Cardiac muscle cell (in vitro differentiated cells and primary cell): ENCODE measurements around the gene ANAPC5. TPM values are rescaled to one million over a fixed set of nuclear protein-coding genes. Genes with fewer than 3 reads are reported as not detected.
"Not testable (repeated sequence)": the region's sequence is repeated elsewhere in the genome, so short reads cannot be mapped to it uniquely, and the experiment has no call there.

Source experiments
- DNase-seq, 2 donors: peaks; one replicate each; pipeline versions ENCODE4 v3.0.0 to v3.0.0-alpha.2; 2010 to 2017; ENCODE audit warnings: low read depth in 1 of 2, low spot score in 1 of 2
- H3K27ac ChIP-seq: fragments of 200-600 bp; sonication (generic); 2 replicates; pipeline ENCODE4 v1.5.1; 2016
- H3K27me3 ChIP-seq: fragments of 200-600 bp; sonication (generic); 2 replicates; pipeline ENCODE4 v1.6.0; 2016; ENCODE audit warnings: control low read depth
- H3K36me3 ChIP-seq: fragments of 200-600 bp; sonication (generic); 2 replicates; pipeline ENCODE4 v1.5.1; 2016; ENCODE audit warnings: control low read depth
- H3K4me1 ChIP-seq: fragments of 200-600 bp; sonication (generic); 2 replicates; pipeline ENCODE4 v1.8.1; 2017; ENCODE audit warnings: low read depth, mild to moderate bottlenecking, mixed run types
- H3K4me3 ChIP-seq: fragments of 200-600 bp; sonication (generic); 2 replicates; pipeline ENCODE4 v1.5.1; 2016; ENCODE audit warnings: mild to moderate bottlenecking
- H3K9me3 ChIP-seq: fragments of 200-600 bp; sonication (generic); 2 replicates; pipeline ENCODE4 v1.5.1; 2017; ENCODE audit warnings: low read depth, mild to moderate bottlenecking, control low read depth
- polyA plus RNA-seq: library from polyadenylated mRNA; unstranded; fragments of >200 nt; fragmentation: Nextera tagmentation; extraction: Ambion mirVana; gene quantifications from 2 replicates; pipeline ENCODE4 v1.2.1, GENCODE V29; 2016
- total RNA-seq: library from RNA; depleted of rRNA; stranded (reverse); fragments of >200 nt; gene quantifications from 2 replicates; pipeline ENCODE4 v1.2.3, GENCODE V29; 2016
- TF ChIP-seq, protein P1 (sequence below): IDR thresholded peaks from 2 replicates; pipeline ENCODE4 v1.5.1; 2012; ENCODE audit warnings: low read depth, mild to moderate bottlenecking, low read length

The ANAPC5 gene
- total and polyA plus RNA-seq, 2 experiments from 2014 or later, result 109 to 123 TPM

DNA sequence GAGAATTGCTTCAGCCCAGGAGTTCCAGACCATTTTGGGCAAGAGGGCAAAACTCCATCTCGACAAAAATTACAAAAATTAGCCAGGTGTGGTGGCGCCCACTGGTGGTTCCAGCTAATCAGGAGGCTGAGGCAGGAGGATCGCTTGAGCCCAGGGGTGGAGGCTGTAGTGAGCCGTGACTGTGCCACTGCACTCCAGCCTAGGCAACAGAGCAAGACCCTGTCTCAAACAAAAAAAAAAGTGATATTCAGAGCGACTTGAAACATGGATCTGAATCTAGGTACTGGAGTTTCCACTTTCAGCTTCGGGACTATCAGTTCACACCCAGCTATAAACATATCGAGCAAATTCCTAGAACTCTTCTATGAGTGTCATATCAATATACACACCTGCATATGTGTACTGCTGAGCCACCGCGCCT lies 31.4 kb upstream of the ANAPC5 start:
- Histone ChIP-seq H3K4me3 (no peak overlapping the region), H3K27me3 (no peaks in the 10 kb centered on the region), H3K36me3 (no peaks in the 10 kb centered on the region), H3K9me3 (no peaks in the 10 kb centered on the region), H3K27ac (no peak overlapping the region), H3K4me1 (no peaks in the 10 kb centered on the region)
- DNase-seq, result no peak
- TF ChIP-seq, protein P1, sequence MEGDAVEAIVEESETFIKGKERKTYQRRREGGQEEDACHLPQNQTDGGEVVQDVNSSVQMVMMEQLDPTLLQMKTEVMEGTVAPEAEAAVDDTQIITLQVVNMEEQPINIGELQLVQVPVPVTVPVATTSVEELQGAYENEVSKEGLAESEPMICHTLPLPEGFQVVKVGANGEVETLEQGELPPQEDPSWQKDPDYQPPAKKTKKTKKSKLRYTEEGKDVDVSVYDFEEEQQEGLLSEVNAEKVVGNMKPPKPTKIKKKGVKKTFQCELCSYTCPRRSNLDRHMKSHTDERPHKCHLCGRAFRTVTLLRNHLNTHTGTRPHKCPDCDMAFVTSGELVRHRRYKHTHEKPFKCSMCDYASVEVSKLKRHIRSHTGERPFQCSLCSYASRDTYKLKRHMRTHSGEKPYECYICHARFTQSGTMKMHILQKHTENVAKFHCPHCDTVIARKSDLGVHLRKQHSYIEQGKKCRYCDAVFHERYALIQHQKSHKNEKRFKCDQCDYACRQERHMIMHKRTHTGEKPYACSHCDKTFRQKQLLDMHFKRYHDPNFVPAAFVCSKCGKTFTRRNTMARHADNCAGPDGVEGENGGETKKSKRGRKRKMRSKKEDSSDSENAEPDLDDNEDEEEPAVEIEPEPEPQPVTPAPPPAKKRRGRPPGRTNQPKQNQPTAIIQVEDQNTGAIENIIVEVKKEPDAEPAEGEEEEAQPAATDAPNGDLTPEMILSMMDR, result no peak

DNA sequence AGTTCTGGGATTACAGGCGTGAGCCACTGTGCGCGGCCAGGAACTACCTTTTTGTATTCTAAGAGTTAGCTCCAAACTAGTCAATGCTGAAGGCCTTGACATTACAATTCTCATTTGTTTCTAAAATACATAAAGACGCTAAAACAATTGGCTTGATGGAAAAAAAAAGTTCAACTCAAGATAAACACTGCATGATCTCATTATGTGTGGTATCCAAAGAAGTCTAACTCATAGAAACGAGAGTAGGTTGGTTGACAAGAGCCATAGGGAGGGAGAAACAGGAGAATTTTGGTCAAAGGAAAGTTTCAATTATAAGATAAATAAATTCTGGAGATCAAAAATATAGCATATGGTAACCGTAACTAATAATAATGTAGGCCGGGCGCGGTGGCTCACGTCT lies 27.7 kb upstream of the ANAPC5 start:
- TF ChIP-seq, protein P1, result no peak
- no peak overlapping the region for H3K4me3 ChIP-seq
- no peak for DNase-seq
- no peaks in the 10 kb centered on the region for H3K4me1 ChIP-seq
- no peaks in the 10 kb centered on the region for H3K9me3 ChIP-seq
- no peaks in the 10 kb centered on the region for H3K36me3 ChIP-seq
- H3K27me3 ChIP-seq, result no peaks in the 10 kb centered on the region
- no peak overlapping the region for H3K27ac ChIP-seq

DNA sequence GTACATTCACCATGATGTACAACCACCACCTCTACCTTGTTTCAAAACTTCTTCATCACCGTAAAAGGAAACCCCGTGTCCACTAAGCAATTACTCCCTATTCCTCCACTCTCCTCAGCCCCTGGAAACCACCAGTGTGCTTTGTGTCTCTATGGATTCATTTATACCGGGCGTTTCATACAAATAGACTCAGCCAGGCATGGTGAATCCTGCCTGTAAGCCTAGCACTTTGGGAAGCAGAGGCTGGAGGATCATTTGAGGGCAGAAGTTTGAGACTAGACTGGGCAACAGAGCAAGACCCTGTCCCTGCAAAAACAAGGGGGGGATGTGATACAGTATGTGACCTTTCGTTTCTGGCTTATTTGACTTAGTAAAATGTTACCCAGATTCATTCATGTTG lies 26.5 kb upstream of the ANAPC5 start:
- no peaks in the 10 kb centered on the region for H3K4me1 ChIP-seq
- DNase-seq, result no peak
- TF ChIP-seq, protein P1, result no peak
- H3K36me3 ChIP-seq, result no peaks in the 10 kb centered on the region
- H3K9me3 ChIP-seq, result no peaks in the 10 kb centered on the region
- no peak overlapping the region for H3K4me3 ChIP-seq
- no peak overlapping the region for H3K27ac ChIP-seq
- H3K27me3 ChIP-seq, result no peaks in the 10 kb centered on the region

DNA sequence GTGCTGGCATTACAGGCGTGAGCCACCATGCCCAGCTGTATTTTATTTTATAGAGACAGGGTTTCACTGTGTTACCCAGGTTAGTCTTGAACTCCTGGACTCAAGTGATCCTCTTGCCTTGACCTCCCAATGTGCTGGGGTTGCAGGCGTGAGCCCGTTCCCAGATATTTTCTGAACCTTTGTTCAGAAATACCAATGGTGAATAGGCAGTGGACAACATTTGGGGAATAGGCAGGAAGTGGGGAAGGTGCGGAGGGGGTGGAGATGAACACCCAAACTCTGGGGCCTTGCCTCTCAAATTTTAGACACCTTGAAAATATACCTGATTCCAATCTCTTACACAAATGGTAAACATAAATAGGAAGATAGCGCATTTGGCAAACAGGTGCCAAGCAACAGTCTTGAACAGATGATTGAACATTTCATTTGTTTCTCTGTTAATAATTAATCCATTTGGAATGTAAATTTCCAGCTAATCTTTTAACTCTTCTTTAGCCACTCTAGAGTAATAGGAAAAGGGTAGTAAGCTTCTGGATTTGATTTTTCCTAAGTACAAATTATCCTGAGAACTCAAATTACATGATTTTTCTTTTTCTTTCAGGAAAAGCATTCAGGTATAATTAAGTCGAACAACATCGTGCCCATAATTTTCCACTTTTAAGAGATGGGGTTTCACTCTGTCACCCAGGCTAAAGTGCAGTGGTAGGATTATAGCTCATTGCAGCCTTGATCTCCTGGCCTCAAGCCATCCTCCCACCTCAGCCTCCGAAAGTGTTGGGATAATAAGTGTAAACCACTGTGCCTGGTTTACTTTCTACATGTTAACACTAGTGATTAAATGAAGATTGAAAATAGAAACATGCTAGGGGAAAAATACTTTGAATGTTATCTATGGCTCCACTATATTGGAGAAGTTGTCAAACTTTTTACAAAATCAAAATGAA lies 24.8 kb upstream of the ANAPC5 start:
- no peak for DNase-seq
- H3K27ac ChIP-seq, result no peak overlapping the region
- H3K27me3 ChIP-seq, result no peaks in the 10 kb centered on the region
- TF ChIP-seq, protein P1, result no peak
- no peak overlapping the region for H3K4me3 ChIP-seq
- H3K9me3 ChIP-seq, result no peaks in the 10 kb centered on the region
- no peaks in the 10 kb centered on the region for H3K36me3 ChIP-seq
- H3K4me1 ChIP-seq, result no peaks in the 10 kb centered on the region

DNA sequence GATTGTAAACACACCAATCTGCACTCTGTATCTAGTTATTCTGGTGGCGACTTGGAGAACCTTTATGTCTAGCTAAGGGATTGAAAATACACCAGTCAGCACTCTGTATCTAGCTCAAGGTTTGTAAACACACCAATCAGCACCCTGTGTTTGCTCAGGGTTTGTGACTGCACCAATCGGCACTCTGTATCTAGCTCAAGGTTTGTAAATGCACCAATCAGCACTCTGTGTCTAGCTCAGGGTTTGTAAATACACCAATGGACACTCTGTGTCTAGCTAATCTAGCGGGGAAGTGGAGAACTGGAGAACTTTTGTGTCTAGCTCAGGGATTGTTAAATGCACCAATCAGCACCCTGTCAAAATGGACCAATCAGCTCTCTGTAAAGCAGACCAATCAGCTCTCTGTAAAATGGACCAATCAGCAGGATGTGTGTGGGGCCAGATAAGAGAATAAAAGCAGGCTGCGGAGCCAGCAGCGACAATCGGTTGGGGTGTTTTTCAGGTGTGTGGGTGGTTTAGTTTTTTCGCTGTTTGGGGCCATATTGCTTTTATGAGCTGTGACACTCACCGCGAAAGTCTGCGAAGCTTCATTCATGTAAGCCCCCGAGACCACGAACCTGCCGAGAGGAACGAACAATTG lies 22.9 kb upstream of the ANAPC5 start:
- H3K27me3 ChIP-seq, H3K4me3 ChIP-seq, DNase-seq: not testable (repeated sequence)

DNA sequence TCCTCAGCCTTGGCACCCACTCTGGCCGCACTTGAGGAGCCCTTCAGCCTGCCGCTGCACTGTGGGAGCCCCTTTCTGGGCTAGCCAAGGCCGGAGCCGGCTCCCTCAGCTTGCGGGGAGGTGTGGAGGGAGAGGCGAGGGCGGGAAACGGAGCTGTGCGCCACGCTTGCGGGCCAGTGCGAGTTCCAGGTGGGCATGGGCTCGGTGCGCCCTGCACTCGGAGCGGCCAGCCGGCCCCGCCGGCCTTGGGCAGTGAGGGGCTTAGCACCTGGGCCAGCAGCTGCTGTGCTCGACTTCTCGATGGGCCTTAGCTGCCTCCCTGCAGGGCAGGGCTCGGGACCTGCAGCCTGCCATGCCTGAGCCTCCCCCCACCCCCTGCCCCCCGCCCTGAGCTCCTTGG lies 22.1 kb upstream of the ANAPC5 start:
- not testable (repeated sequence) for H3K27me3 ChIP-seq, H3K4me1 ChIP-seq, H3K36me3 ChIP-seq, DNase-seq, H3K9me3 ChIP-seq, H3K27ac ChIP-seq, H3K4me3 ChIP-seq

More for the DNA sequence above, 22.9 kb upstream of the ANAPC5 start:
- H3K4me1 ChIP-seq, H3K36me3 ChIP-seq, H3K9me3 ChIP-seq, H3K27ac ChIP-seq: not testable (repeated sequence)
